WTC11 (cell line): ENCODE data around the gene TXNRD2. TPM values are rescaled to one million over a fixed set of nuclear protein-coding genes. Genes with fewer than 3 reads are reported as not detected.

Source experiments
- ATAC-seq: fragments of 200-7000 bp; cut with Tn5 transposase; 2 replicates; pipeline ENCODE4 v1.10.0; 2021; ENCODE audit warnings: mild to moderate bottlenecking, moderate library complexity
- CTCF ChIA-PET: fragments of 300-600 bp; sonication (Branson Sonifier 250); formaldehyde crosslinking; loops from one replicate; lab custom pipeline; 2021; ENCODE audit warnings: antibody characterized with exemption; lab: Charles Lee
- POLR2A ChIA-PET: fragments of 350-600 bp; sonication (Branson Sonifier 250); formaldehyde crosslinking; loops from one replicate; lab custom pipeline; 2021; ENCODE audit warnings: antibody characterized with exemption; lab: Charles Lee
- DNase-seq: peaks from one replicate; pipeline ENCODE4 v3.0.0; 2021; ENCODE audit warnings: low spot score
- H3K27ac Mint-ChIP-seq: 2 replicates; pipeline ENCODE4 v1.8.0; 2021; ENCODE audit warnings: mixed read lengths
- H3K27me3 Mint-ChIP-seq: 2 replicates; pipeline ENCODE4 v1.8.0; 2021; ENCODE audit warnings: low read depth, mild to moderate bottlenecking, moderate library complexity, mixed read lengths
- H3K36me3 Mint-ChIP-seq: 2 replicates; pipeline ENCODE4 v1.8.0; 2021; ENCODE audit warnings: mixed read lengths
- H3K4me1 Mint-ChIP-seq: 2 replicates; pipeline ENCODE4 v1.8.0; 2022; ENCODE audit warnings: mixed read lengths
- H3K4me3 Mint-ChIP-seq: 2 replicates; pipeline ENCODE4 v1.8.0; 2021; ENCODE audit warnings: mild to moderate bottlenecking, moderate library complexity, mixed read lengths
- H3K9me3 Mint-ChIP-seq: 2 replicates; pipeline ENCODE4 v1.8.0; 2021; ENCODE audit warnings: mixed read lengths
- CBFB ChIP-seq: sonication (generic); formaldehyde crosslinking; IDR thresholded peaks from 2 replicates; pipeline ENCODE4 v1.8.1; 2022; ENCODE audit warnings: mild to moderate bottlenecking, low read depth, missing genetic modification reagents
- FOXK1 ChIP-seq: sonication (generic); formaldehyde crosslinking; IDR thresholded peaks from 2 replicates; pipeline ENCODE4 v1.8.0; 2022; ENCODE audit warnings: mild to moderate bottlenecking, moderate library complexity, missing genetic modification reagents
- HMGA2 ChIP-seq: fragments of 250-450 bp; sonication (Bioruptor Pico); IDR thresholded peaks from 2 replicates; pipeline ENCODE4 v1.4.0; 2021; ENCODE audit warnings: mild to moderate bottlenecking, moderate library complexity
- IRF2 ChIP-seq: sonication (generic); formaldehyde crosslinking; IDR thresholded peaks from 2 replicates; pipeline ENCODE4 v1.8.0; 2022; ENCODE audit warnings: low read depth, missing genetic modification reagents, borderline replicate concordance
- KAT7 ChIP-seq: sonication (generic); formaldehyde crosslinking; IDR thresholded peaks from 2 replicates; pipeline ENCODE4 v1.8.1; 2023; ENCODE audit warnings: missing genetic modification reagents, mild to moderate bottlenecking, borderline replicate concordance
- MYBL2 ChIP-seq: sonication (generic); formaldehyde crosslinking; IDR thresholded peaks from 2 replicates; pipeline ENCODE4 v1.8.1; 2023; ENCODE audit warnings: mild to moderate bottlenecking, moderate library complexity, missing genetic modification reagents
- NFATC4 ChIP-seq: fragments of 250-450 bp; sonication (Bioruptor Pico); IDR thresholded peaks from 2 replicates; pipeline ENCODE4 v1.9.0; 2021; ENCODE audit warnings: mild to moderate bottlenecking
- NFYB ChIP-seq: sonication (generic); formaldehyde crosslinking; conservative IDR thresholded peaks from 2 replicates; pipeline ENCODE4 v1.8.0; 2022; ENCODE audit warnings: low read depth, missing genetic modification reagents
- NR1H2 ChIP-seq: sonication (generic); formaldehyde crosslinking; IDR thresholded peaks from 2 replicates; pipeline ENCODE4 v1.9.0; 2021; ENCODE audit warnings: mild to moderate bottlenecking, moderate library complexity, missing genetic modification reagents
- OVOL2 ChIP-seq: fragments of 250-450 bp; sonication (Bioruptor Pico); IDR thresholded peaks from 2 replicates; pipeline ENCODE4 v1.9.0; 2021; ENCODE audit warnings: mild to moderate bottlenecking, borderline replicate concordance
- TEAD4 ChIP-seq: sonication (generic); formaldehyde crosslinking; IDR thresholded peaks from 2 replicates; pipeline ENCODE4 v1.8.0; 2022; ENCODE audit warnings: mild to moderate bottlenecking, missing genetic modification reagents
- ZNF138 ChIP-seq: sonication (generic); formaldehyde crosslinking; conservative IDR thresholded peaks from 2 replicates; pipeline ENCODE4 v1.8.1; 2022; ENCODE audit warnings: mild to moderate bottlenecking, moderate library complexity, missing genetic modification reagents
- ZNF396 ChIP-seq: fragments of 250-450 bp; sonication (Bioruptor Pico); IDR thresholded peaks from 2 replicates; pipeline ENCODE4 v1.8.0; 2021; ENCODE audit warnings: mild to moderate bottlenecking, moderate library complexity, borderline replicate concordance
- total RNA-seq: library from RNA; stranded (reverse); gene quantifications from 3 replicates; pipeline ENCODE4 v1.2.3, GENCODE V29; 2021
- TF ChIP-seq, protein P1 (sequence below): fragments of 250-450 bp; sonication (Bioruptor Pico); IDR thresholded peaks from 2 replicates; pipeline ENCODE4 v1.9.0; 2021; ENCODE audit warnings: mild to moderate bottlenecking, borderline replicate concordance
- TF ChIP-seq, protein P2 (sequence below): sonication (generic); formaldehyde crosslinking; IDR thresholded peaks from 2 replicates; pipeline ENCODE4 v1.8.1; 2022; ENCODE audit warnings: mild to moderate bottlenecking, moderate library complexity, missing genetic modification reagents
- TF ChIP-seq, protein P3 (sequence below): sonication (generic); formaldehyde crosslinking; IDR thresholded peaks from 2 replicates; pipeline ENCODE4 v1.8.0; 2023; ENCODE audit warnings: missing genetic modification reagents
- TF ChIP-seq, protein P4 (sequence below): sonication (generic); formaldehyde crosslinking; IDR thresholded peaks from 2 replicates; pipeline ENCODE4 v1.8.1; 2023; ENCODE audit warnings: mild to moderate bottlenecking, moderate library complexity, missing genetic modification reagents
- TF ChIP-seq, protein P5 (sequence below): sonication (generic); formaldehyde crosslinking; IDR thresholded peaks from 2 replicates; pipeline ENCODE4 v1.8.0; 2022; ENCODE audit warnings: mild to moderate bottlenecking, missing genetic modification reagents
- TF ChIP-seq, protein P6 (sequence below): sonication (generic); formaldehyde crosslinking; IDR thresholded peaks from 2 replicates; pipeline ENCODE4 v1.8.0; 2022; ENCODE audit warnings: mild to moderate bottlenecking, missing genetic modification reagents
- TF ChIP-seq, protein P7 (sequence below): fragments of 250-450 bp; sonication (Bioruptor Pico); IDR thresholded peaks from 2 replicates; pipeline ENCODE4 v1.9.0; 2021; ENCODE audit warnings: moderate library complexity, mild to moderate bottlenecking, inconsistent platforms, borderline replicate concordance

Gene TXNRD2
- total RNA-seq, 1 experiment from 2014 or later = 15.9 TPM

DNA sequence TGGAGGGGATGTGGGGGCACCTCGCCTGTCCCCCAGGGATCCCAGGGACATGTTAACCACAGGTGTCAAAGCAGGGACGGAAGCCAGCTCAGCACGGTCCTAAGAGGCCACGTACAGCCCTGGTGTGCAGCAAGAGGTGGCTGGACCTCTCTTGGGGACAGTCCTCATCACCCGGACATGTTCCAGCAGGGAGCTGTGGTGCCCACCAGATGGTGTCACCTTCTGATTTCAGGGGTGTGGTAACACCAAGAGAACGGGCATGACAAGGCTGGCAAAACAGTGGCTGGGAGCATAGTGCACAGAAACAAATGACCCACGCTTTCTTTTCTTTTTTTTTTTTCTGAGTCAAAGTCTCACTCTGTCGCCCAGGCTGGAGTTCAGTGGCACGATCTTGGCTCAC is 25.6 kb downstream of the TXNRD2 start:
- ATAC-seq = no peak
- CTCF ChIA-PET = interaction anchor here (0.6 to 1.6 kb wide), 3 partner anchors 21 to 186 kb away, joined by 3 to 5 read pairs (median 3); no protein-coding TSS in a partner anchor
- no peaks in the 10 kb centered on the region for H3K27me3 Mint-ChIP-seq
- TF ChIP-seq, protein P1, sequence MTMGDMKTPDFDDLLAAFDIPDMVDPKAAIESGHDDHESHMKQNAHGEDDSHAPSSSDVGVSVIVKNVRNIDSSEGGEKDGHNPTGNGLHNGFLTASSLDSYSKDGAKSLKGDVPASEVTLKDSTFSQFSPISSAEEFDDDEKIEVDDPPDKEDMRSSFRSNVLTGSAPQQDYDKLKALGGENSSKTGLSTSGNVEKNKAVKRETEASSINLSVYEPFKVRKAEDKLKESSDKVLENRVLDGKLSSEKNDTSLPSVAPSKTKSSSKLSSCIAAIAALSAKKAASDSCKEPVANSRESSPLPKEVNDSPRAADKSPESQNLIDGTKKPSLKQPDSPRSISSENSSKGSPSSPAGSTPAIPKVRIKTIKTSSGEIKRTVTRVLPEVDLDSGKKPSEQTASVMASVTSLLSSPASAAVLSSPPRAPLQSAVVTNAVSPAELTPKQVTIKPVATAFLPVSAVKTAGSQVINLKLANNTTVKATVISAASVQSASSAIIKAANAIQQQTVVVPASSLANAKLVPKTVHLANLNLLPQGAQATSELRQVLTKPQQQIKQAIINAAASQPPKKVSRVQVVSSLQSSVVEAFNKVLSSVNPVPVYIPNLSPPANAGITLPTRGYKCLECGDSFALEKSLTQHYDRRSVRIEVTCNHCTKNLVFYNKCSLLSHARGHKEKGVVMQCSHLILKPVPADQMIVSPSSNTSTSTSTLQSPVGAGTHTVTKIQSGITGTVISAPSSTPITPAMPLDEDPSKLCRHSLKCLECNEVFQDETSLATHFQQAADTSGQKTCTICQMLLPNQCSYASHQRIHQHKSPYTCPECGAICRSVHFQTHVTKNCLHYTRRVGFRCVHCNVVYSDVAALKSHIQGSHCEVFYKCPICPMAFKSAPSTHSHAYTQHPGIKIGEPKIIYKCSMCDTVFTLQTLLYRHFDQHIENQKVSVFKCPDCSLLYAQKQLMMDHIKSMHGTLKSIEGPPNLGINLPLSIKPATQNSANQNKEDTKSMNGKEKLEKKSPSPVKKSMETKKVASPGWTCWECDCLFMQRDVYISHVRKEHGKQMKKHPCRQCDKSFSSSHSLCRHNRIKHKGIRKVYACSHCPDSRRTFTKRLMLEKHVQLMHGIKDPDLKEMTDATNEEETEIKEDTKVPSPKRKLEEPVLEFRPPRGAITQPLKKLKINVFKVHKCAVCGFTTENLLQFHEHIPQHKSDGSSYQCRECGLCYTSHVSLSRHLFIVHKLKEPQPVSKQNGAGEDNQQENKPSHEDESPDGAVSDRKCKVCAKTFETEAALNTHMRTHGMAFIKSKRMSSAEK (CRISPR knock-in tag) = no peak
- TF ChIP-seq, protein P2, sequence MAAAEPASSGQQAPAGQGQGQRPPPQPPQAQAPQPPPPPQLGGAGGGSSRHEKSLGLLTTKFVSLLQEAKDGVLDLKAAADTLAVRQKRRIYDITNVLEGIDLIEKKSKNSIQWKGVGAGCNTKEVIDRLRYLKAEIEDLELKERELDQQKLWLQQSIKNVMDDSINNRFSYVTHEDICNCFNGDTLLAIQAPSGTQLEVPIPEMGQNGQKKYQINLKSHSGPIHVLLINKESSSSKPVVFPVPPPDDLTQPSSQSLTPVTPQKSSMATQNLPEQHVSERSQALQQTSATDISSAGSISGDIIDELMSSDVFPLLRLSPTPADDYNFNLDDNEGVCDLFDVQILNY (CRISPR knock-in tag) = no peak
- TF ChIP-seq, protein P3, sequence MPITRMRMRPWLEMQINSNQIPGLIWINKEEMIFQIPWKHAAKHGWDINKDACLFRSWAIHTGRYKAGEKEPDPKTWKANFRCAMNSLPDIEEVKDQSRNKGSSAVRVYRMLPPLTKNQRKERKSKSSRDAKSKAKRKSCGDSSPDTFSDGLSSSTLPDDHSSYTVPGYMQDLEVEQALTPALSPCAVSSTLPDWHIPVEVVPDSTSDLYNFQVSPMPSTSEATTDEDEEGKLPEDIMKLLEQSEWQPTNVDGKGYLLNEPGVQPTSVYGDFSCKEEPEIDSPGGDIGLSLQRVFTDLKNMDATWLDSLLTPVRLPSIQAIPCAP = no peak
- H3K4me3 Mint-ChIP-seq = no peak overlapping the region
- H3K36me3 Mint-ChIP-seq = peaks cover 17% of the 10 kb centered on the region
- H3K27ac Mint-ChIP-seq = no peak overlapping the region
- H3K4me1 Mint-ChIP-seq = no peaks in the 10 kb centered on the region
- DNase-seq = no peak
- H3K9me3 Mint-ChIP-seq = peaks cover 9% of the 10 kb centered on the region
- POLR2A ChIA-PET = no interaction called here

DNA sequence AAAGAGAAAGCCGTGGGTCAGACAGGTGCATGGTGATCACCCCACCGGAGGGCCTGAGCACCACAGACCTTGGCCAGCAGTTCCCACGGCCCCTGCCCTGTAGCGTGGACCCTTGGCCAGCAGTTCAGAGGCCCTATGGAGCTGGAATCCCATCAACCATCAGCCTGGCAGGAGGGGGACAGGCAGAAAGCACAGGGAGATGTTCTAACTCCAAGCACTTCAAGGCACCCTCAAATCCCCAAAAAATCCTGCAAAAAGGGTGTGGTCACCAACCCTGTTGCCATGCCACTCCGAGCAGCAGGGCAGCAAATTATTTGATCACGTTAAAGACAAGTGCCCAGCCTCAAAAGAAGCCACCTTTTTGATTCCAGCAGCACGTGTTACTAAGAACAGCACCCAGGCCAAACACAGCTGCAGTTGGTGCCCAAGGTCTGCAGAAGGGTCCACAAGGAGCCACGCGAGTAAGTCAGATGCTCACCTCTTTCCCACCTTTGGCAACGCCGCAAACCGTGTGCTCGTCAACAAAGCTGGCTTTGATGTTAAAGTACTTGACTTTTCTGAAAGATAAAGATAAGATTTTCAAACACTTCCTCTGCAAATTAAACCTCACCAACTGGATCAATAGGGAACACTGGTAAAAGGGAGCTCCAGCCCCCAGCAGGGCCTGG is 26.2 kb downstream of the TXNRD2 start:
- TF ChIP-seq MYBL2 (CRISPR knock-in tag) (no peak), IRF2 (CRISPR knock-in tag) (no peak), CBFB (CRISPR knock-in tag) (no peak), NR1H2 (CRISPR knock-in tag) (no peak), ZNF396 (no peak), FOXK1 (CRISPR knock-in tag) (no peak), NFATC4 (CRISPR knock-in tag) (no peak), TEAD4 (no peak), ZNF138 (no peak), NFYB (CRISPR knock-in tag) (no peak), OVOL2 (no peak), HMGA2 (CRISPR knock-in tag) (no peak), KAT7 (CRISPR knock-in tag) (no peak)
- TF ChIP-seq, protein P2 (CRISPR knock-in tag) = no peak
- TF ChIP-seq, protein P4, sequence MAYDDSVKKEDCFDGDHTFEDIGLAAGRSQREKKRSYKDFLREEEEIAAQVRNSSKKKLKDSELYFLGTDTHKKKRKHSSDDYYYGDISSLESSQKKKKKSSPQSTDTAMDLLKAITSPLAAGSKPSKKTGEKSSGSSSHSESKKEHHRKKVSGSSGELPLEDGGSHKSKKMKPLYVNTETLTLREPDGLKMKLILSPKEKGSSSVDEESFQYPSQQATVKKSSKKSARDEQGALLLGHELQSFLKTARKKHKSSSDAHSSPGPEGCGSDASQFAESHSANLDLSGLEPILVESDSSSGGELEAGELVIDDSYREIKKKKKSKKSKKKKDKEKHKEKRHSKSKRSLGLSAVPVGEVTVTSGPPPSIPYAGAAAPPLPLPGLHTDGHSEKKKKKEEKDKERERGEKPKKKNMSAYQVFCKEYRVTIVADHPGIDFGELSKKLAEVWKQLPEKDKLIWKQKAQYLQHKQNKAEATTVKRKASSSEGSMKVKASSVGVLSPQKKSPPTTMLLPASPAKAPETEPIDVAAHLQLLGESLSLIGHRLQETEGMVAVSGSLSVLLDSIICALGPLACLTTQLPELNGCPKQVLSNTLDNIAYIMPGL (CRISPR knock-in tag) = no peak
- TF ChIP-seq, protein P5, sequence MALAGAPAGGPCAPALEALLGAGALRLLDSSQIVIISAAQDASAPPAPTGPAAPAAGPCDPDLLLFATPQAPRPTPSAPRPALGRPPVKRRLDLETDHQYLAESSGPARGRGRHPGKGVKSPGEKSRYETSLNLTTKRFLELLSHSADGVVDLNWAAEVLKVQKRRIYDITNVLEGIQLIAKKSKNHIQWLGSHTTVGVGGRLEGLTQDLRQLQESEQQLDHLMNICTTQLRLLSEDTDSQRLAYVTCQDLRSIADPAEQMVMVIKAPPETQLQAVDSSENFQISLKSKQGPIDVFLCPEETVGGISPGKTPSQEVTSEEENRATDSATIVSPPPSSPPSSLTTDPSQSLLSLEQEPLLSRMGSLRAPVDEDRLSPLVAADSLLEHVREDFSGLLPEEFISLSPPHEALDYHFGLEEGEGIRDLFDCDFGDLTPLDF = no peak
- TF ChIP-seq, protein P6, sequence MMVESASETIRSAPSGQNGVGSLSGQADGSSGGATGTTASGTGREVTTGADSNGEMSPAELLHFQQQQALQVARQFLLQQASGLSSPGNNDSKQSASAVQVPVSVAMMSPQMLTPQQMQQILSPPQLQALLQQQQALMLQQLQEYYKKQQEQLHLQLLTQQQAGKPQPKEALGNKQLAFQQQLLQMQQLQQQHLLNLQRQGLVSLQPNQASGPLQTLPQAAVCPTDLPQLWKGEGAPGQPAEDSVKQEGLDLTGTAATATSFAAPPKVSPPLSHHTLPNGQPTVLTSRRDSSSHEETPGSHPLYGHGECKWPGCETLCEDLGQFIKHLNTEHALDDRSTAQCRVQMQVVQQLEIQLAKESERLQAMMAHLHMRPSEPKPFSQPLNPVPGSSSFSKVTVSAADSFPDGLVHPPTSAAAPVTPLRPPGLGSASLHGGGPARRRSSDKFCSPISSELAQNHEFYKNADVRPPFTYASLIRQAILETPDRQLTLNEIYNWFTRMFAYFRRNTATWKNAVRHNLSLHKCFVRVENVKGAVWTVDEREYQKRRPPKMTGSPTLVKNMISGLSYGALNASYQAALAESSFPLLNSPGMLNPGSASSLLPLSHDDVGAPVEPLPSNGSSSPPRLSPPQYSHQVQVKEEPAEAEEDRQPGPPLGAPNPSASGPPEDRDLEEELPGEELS (CRISPR knock-in tag) = no peak
- TF ChIP-seq, protein P7, sequence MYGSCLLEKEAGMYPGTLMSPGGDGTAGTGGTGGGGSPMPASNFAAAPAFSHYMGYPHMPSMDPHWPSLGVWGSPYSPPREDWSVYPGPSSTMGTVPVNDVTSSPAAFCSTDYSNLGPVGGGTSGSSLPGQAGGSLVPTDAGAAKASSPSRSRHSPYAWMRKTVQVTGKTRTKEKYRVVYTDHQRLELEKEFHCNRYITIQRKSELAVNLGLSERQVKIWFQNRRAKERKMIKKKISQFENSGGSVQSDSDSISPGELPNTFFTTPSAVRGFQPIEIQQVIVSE (CRISPR knock-in tag) = no peak
- H3K36me3 Mint-ChIP-seq = peaks cover 17% of the 10 kb centered on the region
- no peak overlapping the region for H3K4me3 Mint-ChIP-seq
- H3K4me1 Mint-ChIP-seq = no peaks in the 10 kb centered on the region
- DNase-seq = no peak
- H3K27ac Mint-ChIP-seq = no peak overlapping the region
- POLR2A ChIA-PET = no interaction called here
- CTCF ChIA-PET = interaction anchor here (1.1 to 1.6 kb wide), 2 partner anchors 22 to 185 kb away, joined by 3 to 5 read pairs; no protein-coding TSS in a partner anchor
- no peaks in the 10 kb centered on the region for H3K27me3 Mint-ChIP-seq
- ATAC-seq = no peak
- peaks cover 9% of the 10 kb centered on the region for H3K9me3 Mint-ChIP-seq
